ENCODE results near the gene MALSU1.

GRCh38 chr7:23277359-23277989 lies 21.7 kb upstream of the MALSU1 start:
- TF ChIP-seq, protein P1, sequence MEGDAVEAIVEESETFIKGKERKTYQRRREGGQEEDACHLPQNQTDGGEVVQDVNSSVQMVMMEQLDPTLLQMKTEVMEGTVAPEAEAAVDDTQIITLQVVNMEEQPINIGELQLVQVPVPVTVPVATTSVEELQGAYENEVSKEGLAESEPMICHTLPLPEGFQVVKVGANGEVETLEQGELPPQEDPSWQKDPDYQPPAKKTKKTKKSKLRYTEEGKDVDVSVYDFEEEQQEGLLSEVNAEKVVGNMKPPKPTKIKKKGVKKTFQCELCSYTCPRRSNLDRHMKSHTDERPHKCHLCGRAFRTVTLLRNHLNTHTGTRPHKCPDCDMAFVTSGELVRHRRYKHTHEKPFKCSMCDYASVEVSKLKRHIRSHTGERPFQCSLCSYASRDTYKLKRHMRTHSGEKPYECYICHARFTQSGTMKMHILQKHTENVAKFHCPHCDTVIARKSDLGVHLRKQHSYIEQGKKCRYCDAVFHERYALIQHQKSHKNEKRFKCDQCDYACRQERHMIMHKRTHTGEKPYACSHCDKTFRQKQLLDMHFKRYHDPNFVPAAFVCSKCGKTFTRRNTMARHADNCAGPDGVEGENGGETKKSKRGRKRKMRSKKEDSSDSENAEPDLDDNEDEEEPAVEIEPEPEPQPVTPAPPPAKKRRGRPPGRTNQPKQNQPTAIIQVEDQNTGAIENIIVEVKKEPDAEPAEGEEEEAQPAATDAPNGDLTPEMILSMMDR (conservative IDR thresholded peaks at IDR 0.05; ENCODE audit: low read length), result peak; percentile 86
- TF ChIP-seq EZH2phosphoT487 (IDR thresholded peaks at IDR 0.05; ENCODE audit: borderline replicate concordance), result no peak

All from Loucy (cell line).